GM18498 (cell line): ENCODE data around the gene CCDC27.
"Not testable (repeated sequence)": the region's sequence is repeated elsewhere in the genome, so short reads cannot be mapped to it uniquely, and the experiment has no call there.

Source experiments
- ATAC-seq: cut with Tn5 transposase; IDR thresholded peaks from one replicate; pipeline ENCODE4 v1.9.1; 2021; ENCODE audit warnings: mild to moderate bottlenecking, moderate library complexity; ENCODE audit not compliant: unreplicated experiment

Gene CCDC27

GRCh38 chr1:3735027-3735681 lies 17.1 kb upstream of the CCDC27 start:
- no peak for ATAC-seq

GRCh38 chr1:3735688-3736087 lies 16.6 kb upstream of the CCDC27 start:
- ATAC-seq, result no peak

DNA sequence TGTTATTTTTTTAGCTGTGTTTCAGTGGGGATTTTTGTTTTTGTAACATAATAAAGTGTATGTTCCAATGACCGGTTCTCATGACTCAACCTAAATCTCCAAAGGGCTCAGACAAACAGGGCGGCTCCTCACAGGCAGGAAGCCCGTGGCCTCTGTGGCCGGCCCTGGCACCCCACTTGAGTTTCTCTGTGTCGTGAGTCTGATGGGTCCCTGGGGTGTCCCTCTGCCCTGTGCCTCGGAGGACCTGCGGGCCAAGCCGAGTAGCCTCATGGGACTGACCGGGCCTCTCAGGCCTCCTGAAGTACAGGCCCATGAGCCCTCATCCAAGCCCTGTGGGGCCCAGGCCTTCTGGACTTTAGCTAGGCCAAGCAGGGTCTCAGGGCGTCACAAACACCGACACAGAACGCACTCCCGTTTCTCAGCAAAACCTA lies 16.1 kb upstream of the CCDC27 start:
- ATAC-seq, result no peak

DNA sequence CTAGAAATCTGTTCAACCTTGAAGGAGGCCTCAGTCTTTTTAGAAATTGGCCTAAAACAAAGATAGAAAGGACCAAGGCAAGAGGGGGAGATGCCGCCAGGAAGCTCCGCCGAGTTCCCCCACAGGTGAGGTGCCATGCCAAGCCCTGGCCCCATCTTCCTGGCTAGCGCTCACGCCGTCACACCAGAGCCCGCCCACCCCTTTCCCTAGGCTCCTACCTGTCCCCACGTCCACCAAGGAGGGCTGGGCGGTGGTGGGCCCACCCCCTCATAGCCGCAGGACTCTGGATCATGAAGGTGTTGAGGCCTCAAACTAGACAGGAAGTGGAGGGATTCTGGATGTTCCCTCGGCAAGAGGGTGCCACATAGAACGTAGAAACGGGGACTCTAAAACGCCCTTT lies 15.5 kb upstream of the CCDC27 start:
- no peak for ATAC-seq

DNA sequence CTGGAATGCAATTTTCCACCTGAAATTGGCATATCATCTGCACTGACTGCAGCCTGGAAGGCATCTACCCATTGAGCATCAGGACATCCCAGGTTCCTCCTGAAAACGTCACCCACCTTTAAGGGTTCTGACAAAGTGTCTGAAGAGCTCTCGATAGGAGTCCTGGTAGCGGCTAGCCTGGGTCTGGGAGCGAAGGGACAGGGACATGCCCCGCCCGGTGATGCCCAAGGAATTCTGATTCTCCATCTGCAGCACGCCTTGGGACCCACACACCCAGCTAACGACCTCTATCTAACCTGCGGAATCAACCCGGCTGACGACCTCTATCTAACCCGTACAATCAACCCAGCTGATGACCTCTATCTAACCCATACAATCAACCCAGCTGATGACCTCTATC lies 13.3 kb upstream of the CCDC27 start:
- no peak for ATAC-seq

GRCh38 chr1:3740042-3740441 lies 12.2 kb upstream of the CCDC27 start:
- no peak for ATAC-seq

- no peak for ATAC-seq
Measured at GRCh38 chr1:3740752-3741151, 11.5 kb upstream of the CCDC27 start.

DNA sequence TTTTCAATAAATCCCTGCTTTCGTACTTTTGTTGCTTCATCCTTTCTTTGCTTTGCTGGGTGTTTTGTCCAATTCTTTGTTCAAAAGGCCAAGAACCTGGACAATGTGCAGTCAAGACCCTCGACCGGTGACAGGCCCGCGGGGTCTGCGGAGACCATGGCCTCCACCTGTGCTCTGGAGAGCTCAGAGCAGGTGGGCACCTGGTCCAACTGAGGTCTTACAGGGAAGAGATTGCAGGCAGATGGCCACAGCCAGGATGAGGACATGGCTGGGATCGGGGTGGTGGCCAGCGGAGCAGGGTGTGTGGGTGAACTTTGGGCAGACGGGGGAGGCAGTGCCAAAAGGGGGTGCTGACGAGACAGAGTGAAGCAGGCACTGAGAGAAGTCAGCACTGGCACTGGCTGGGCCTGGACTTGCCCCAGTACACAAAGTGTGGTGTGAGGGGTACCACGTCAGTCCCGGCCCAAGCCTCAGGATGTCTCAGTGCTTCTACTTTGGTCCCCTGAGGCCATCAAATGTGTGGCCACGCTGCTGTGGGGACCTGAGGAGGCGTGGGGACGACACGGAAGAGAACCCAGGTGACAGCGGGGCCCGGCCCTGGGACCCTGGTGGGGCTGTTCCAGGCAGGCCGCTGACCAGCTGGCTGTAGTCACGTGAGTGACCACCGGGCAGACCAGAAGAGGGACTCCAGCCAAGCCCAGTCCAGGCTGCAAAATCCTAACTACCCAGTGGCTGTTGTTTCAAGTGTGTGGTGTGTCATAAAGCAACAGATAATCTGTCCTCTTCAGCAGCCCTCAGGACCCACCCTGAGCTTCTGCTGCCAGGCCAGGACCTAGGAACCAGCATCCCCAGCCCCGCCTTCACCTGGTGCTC lies 10.4 kb upstream of the CCDC27 start:
- ATAC-seq, result no peak

- no peak for ATAC-seq
Measured at GRCh38 chr1:3742439-3743298, 9.6 kb upstream of the CCDC27 start.

DNA sequence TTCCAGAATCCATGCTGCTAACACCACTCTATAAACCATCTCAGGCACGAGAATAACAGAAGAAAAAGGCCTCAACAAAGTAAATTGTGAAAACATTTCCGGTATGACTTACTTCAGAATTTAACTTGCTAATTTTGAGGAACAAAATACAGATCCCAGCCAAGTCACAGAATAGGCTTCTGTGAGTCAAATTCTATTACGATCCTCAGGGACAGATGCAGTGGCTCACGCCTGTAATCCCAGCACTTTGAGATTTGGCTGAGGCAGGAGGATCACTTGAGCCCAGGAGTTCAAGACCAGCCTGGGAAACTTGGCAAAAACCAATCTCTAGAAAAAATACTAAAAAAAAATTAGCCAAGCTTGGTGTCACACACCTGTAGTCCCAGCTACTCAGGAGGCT lies 8.8 kb upstream of the CCDC27 start:
- no peak for ATAC-seq

- ATAC-seq, result no peak
Measured at GRCh38 chr1:3743826-3744225, 8.4 kb upstream of the CCDC27 start.

- ATAC-seq, result no peak
Measured at GRCh38 chr1:3744646-3745045, 7.6 kb upstream of the CCDC27 start.

DNA sequence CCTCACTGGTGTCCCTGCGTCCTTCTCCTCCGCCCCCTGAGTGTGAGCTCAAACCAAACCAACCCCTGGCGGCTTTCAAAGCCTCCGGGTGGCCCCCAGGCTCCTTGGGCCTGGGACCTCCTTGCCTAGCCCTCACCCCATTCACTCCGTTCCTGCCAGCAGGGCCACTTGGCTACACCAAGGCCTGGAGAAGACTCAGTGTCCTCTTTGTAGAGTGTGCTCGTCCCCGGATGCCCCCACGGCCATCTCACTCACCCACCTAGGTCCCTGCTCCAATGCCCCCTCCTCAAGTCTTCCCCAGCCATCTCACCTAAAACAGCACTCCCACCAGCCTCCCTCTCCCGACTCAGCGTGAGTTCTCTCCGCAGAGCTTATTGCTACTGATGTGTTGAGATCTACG lies 7.2 kb upstream of the CCDC27 start:
- ATAC-seq, result no peak

- ATAC-seq, result no peak
Measured at GRCh38 chr1:3745590-3746381, 6.5 kb upstream of the CCDC27 start.

GRCh38 chr1:3746389-3746829 lies 5.8 kb upstream of the CCDC27 start:
- ATAC-seq, result no peak

DNA sequence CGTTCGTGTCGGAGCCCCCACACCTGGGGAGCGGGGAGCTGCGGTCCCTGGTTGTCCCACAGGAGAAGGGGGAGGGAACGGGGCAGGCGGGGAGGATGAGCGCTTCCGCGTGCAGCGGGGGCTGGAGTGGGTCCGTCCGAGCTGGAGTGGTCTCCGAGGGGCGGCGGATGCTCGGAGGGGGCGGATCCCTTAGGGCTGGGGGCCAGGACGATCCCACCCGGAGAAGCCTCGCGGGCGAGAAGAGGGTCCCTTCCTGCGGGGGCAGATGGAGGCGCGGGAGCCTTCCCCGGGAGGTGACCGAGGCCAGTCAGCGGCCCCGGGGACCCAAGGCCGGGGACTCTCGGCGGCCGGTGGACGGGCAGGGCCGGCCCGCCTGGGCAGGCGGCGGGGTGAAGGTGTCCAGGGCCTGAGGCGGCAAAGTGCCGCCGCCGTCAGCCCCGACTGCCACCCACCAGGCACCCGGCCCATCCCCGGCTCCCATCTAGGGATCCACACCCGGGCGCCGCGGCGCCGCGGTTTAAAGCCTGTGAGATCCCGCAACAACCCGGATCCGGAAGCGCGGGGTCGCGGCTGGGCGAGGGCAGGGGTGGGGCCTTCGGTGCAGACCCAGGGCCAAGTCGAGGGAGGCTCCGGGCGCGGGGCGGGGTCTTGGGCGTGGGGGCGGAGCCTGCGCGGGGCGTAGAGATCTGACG lies 5.3 kb upstream of the CCDC27 start:
- peak; percentile 83 for ATAC-seq

- ATAC-seq, result no peak
Measured at GRCh38 chr1:3747522-3747848, 4.8 kb upstream of the CCDC27 start.

DNA sequence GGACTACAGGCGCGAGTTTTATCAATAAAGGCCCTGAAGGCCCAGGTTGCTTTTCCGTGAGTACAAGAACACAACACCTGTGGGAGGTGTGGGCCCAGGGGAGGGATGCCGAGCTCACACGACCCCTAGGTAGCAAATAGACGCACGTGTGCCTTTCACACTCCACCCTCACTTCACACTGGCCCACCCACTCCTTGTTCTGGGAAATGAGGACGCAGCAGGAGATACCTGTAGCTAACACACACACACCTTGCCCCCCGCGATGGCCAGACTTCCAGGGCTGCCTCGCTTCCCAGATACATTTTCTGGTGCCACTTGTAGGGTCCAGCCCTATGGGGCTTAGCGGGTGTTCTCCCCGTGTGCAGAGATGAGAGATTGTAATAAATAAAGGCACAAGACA lies 4.3 kb upstream of the CCDC27 start:
- no peak for ATAC-seq

DNA sequence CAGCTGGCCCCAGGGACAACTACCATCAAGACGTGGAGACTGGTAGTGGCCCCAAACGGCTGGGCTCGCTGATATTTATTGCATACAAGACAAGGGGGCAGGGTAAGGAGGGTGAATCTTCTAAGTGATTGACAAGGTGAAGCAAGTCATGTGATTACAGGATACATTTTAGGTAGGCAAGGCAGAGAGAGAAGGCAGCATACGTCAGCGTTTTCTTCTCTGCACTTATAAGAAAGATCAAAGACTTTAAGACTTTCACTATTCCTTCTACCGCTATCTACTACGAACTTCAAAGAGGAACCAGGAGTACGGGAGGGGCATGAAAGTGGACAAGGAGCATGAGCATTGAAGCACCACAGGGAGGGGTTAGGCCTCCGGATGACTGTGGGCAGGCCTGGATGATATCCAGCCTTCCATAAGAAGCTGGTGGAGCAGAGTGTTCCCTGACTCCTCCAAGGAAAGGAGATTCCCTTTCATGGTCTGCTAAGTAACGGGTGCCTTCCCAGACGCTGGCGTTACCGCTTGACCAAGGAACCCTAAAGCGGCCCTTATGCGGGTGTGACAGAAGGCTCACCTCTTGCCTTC lies 3.8 kb upstream of the CCDC27 start:
- ATAC-seq, result not testable (repeated sequence)

DNA sequence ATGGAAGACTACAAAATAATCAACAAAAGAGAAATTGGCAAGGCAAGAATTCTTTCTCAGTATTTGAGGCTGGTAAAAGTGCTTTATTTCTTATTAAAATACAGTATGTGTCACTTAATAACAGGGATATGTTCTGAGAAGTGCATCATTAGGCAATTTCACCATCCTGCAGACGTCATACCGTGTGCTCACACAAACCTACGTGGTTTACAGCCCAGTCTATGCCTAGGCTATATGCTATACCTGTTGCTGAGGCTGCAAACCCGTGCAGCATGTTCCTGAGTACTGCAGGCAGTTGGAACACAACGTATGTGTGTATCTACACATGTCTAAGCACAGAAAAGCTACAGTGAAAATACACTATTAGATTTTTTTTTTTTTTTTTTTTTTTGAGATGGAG lies 2.7 kb upstream of the CCDC27 start:
- no peak for ATAC-seq
